ENCODE measurements around the gene CST11. TPM values are rescaled to one million over a fixed set of nuclear protein-coding genes. Genes with fewer than 3 reads are reported as not detected.
A peak's percentile ranks its signal among the peaks of the same experiment; 100 is the strongest.

CST11 gene
- total RNA-seq, 1 donor from 2014 or later = not detected

GRCh38 chr20:23440004-23440403, 12.7 kb downstream of the CST11 start:
- no peak for TF ChIP-seq CTCF (conservative IDR thresholded peaks at IDR 0.05)
- Mint-ChIP-seq H3K27me3 (peaks cover 7% of the 10 kb centered on the region), H3K36me3 (no peaks in the 10 kb centered on the region), H3K27ac (no peak overlapping the region), H3K9me3 (no peaks in the 10 kb centered on the region), H3K4me1 (ENCODE audit: unreplicated experiment) (peaks cover 5% of the 10 kb centered on the region), H3K4me3 (no peak overlapping the region)
- no peak for DNase-seq (ENCODE audit: extremely low spot score, unreplicated experiment)

- H3K9me3 Mint-ChIP-seq = no peaks in the 10 kb centered on the region
- no peak overlapping the region for H3K4me3 Mint-ChIP-seq
- H3K4me1 Mint-ChIP-seq (ENCODE audit: unreplicated experiment) = peaks cover 5% of the 10 kb centered on the region
- no peak overlapping the region for H3K27ac Mint-ChIP-seq
- H3K27me3 Mint-ChIP-seq = peaks cover 4% of the 10 kb centered on the region
- DNase-seq (ENCODE audit: extremely low spot score, unreplicated experiment) = no peak
- no peaks in the 10 kb centered on the region for H3K36me3 Mint-ChIP-seq
- TF ChIP-seq CTCF (conservative IDR thresholded peaks at IDR 0.05) = no peak
Measured at GRCh38 chr20:23438661-23439060, 14.0 kb downstream of the CST11 start.

GRCh38 chr20:23437126-23437899, 15.4 kb downstream of the CST11 start:
- H3K9me3 Mint-ChIP-seq = no peaks in the 10 kb centered on the region
- peaks cover 4% of the 10 kb centered on the region for H3K27me3 Mint-ChIP-seq

GRCh38 chr20:23436681-23437080, 16.0 kb downstream of the CST11 start:
- Mint-ChIP-seq H3K27me3 (peaks cover 1% of the 10 kb centered on the region), H3K9me3 (no peaks in the 10 kb centered on the region), H3K4me3 (no peak overlapping the region), H3K36me3 (no peaks in the 10 kb centered on the region), H3K27ac (no peak overlapping the region), H3K4me1 (ENCODE audit: unreplicated experiment) (peaks cover 1% of the 10 kb centered on the region)
- no peak for TF ChIP-seq CTCF (conservative IDR thresholded peaks at IDR 0.05)
- DNase-seq (ENCODE audit: extremely low spot score, unreplicated experiment) = no peak

More at GRCh38 chr20:23437126-23437899, 15.4 kb downstream of the CST11 start:
- H3K36me3 Mint-ChIP-seq = no peaks in the 10 kb centered on the region
- no peak overlapping the region for H3K4me3 Mint-ChIP-seq
- no peak for DNase-seq (ENCODE audit: extremely low spot score, unreplicated experiment)
- no peak overlapping the region for H3K27ac Mint-ChIP-seq
- TF ChIP-seq CTCF (conservative IDR thresholded peaks at IDR 0.05) = no peak
- H3K4me1 Mint-ChIP-seq (ENCODE audit: unreplicated experiment) = peaks cover 5% of the 10 kb centered on the region

- H3K4me1 Mint-ChIP-seq (ENCODE audit: unreplicated experiment) = no peaks in the 10 kb centered on the region
- peak overlapping the region; percentile 3 for H3K27ac Mint-ChIP-seq
- no peak for DNase-seq (ENCODE audit: extremely low spot score, unreplicated experiment)
- H3K36me3 Mint-ChIP-seq = no peaks in the 10 kb centered on the region
- no peaks in the 10 kb centered on the region for H3K27me3 Mint-ChIP-seq
- H3K9me3 Mint-ChIP-seq = no peaks in the 10 kb centered on the region
- no peak for TF ChIP-seq CTCF (conservative IDR thresholded peaks at IDR 0.05)
- no peak overlapping the region for H3K4me3 Mint-ChIP-seq
Measured at GRCh38 chr20:23435626-23436539, 16.8 kb downstream of the CST11 start.

All from type B pancreatic cell (in vitro differentiated cells).